K562 (cell line): ENCODE results near the gene DST. TPM values are rescaled to one million over a fixed set of nuclear protein-coding genes. Genes with fewer than 3 reads are reported as not detected.

Experiments used
- ATAC-seq: fragments of 200-7000 bp; cut with Tn5 transposase; 3 replicates; pipeline ENCODE4 v1.9.1; 2020; ENCODE audit warnings: moderate library complexity
- BruUV-seq: library from RNA; stranded (reverse); fragments of 400-500 nt; replicated peaks from 2 replicates; lab custom pipeline; 2021; lab: Mats Ljungman, UMichigan
- CTCF ChIA-PET: fragments of 300-600 bp; formaldehyde crosslinking; extraction: SDS; loops from one replicate; lab custom pipeline; 2021; ENCODE audit warnings: low intra/inter-chr PET ratio; lab: Yijun Ruan, JAX
- POLR2A ChIA-PET: fragments of 300-600, 350-650 bp; sonication (Branson Sonifier 250); formaldehyde crosslinking; extraction: SDS; loops from one replicate; lab custom pipeline; 2021; ENCODE audit warnings: antibody characterized with exemption, inconsistent platforms; lab: Yijun Ruan, JAX
- DNase-seq, 4 experiments: peaks; one replicate each; pipeline versions ENCODE4 v3.0.0 to v3.0.0-alpha.2; 2011 to 2018; ENCODE audit warnings: low spot score in 3 of 4, mixed read lengths in 3 of 4; ENCODE audit errors: extremely low read depth in 1 of 4
- FAIRE-seq: peaks from 2 replicates; lab custom pipeline; 2011; peaks lifted over from hg19 to GRCh38; lab: Jason Lieb, UNC
- H2AFZ ChIP-seq: 2 replicates; pipeline ENCODE4 v1.6.0; 2011; ENCODE audit warnings: low read depth, low read length, control low read depth, inconsistent platforms
- H3K27ac ChIP-seq: fragments of 200-600 bp; 3 replicates; pipeline ENCODE4 v1.8.0; 2011; ENCODE audit warnings: low read depth, mild to moderate bottlenecking, control low read depth, inconsistent platforms, low read length, moderate library complexity, mixed read lengths; ENCODE audit errors: extremely low read depth
- H3K27me3 ChIP-seq, 2 experiments: fragments of 300-600 bp in 1 of 2; 2 replicates in 1 of 2; 3 replicates in 1 of 2; pipeline versions ENCODE4 v1.6.0 to v1.8.0; 2011; ENCODE audit warnings: inconsistent platforms in 2 of 2, low read length in 2 of 2, mild to moderate bottlenecking in 1 of 2, mixed read lengths in 1 of 2, moderate library complexity in 1 of 2; ENCODE audit not compliant: control insufficient read depth in 2 of 2, insufficient read depth in 2 of 2
- H3K36me3 ChIP-seq: fragments of 300-600 bp; 3 replicates; pipeline ENCODE4 v1.8.0; 2011; ENCODE audit warnings: mild to moderate bottlenecking, low read length, inconsistent platforms; ENCODE audit not compliant: control insufficient read depth, insufficient read depth
- H3K4me1 ChIP-seq, 2 experiments: fragments of 200-600 bp in 1 of 2; replicated peaks in 1 of 2; 2 replicates in 1 of 2; 3 replicates in 1 of 2; pipeline versions ENCODE4 v1.5.1 to v1.8.0; 2011; ENCODE audit warnings: inconsistent platforms in 2 of 2, low read length in 2 of 2, mild to moderate bottlenecking in 1 of 2, mixed read lengths in 1 of 2, moderate library complexity in 1 of 2; ENCODE audit not compliant: control insufficient read depth in 2 of 2, insufficient read depth in 2 of 2
- H3K4me2 ChIP-seq: 2 replicates; pipeline ENCODE4 v1.6.1; 2011; ENCODE audit warnings: low read length, control low read depth, inconsistent platforms, mixed read lengths; ENCODE audit not compliant: insufficient read depth
- H3K4me3 ChIP-seq: fragments of 200-600 bp; sonication (generic), shearing (Covaris generic); 2 replicates; pipeline ENCODE4 v1.5.1; 2016; ENCODE audit warnings: control low read depth, inconsistent platforms
- H3K79me2 ChIP-seq: fragments of 200-600 bp; 3 replicates; pipeline ENCODE4 v1.8.0; 2011; ENCODE audit warnings: low read length, inconsistent platforms; ENCODE audit not compliant: control insufficient read depth, insufficient read depth
- H3K9ac ChIP-seq, 2 experiments: 2 replicates each; pipeline versions ENCODE4 v1.6.0 to v1.6.1; 2011; ENCODE audit warnings: low read depth in 2 of 2, low read length in 2 of 2, control low read depth in 1 of 2, inconsistent platforms in 1 of 2, mild to moderate bottlenecking in 1 of 2, mixed read lengths in 1 of 2; ENCODE audit not compliant: insufficient read depth in 1 of 2
- H3K9me1 ChIP-seq: one replicate; pipeline ENCODE4 v1.6.0; 2011; ENCODE audit warnings: inconsistent platforms, mild to moderate bottlenecking, low read length, moderate library complexity; ENCODE audit not compliant: control insufficient read depth, insufficient read depth
- H3K9me3 ChIP-seq: replicated peaks from 2 replicates; pipeline ENCODE4 v1.5.1; 2011; ENCODE audit warnings: low read depth, low read length, inconsistent platforms; ENCODE audit not compliant: control insufficient read depth, insufficient read depth
- H4K20me1 ChIP-seq: replicated peaks from 2 replicates; pipeline ENCODE4 v1.6.1; 2011; ENCODE audit warnings: low read length, inconsistent platforms, mixed read lengths; ENCODE audit not compliant: control insufficient read depth, insufficient read depth
- NCOA1 ChIP-seq: fragments of 450-650 bp; IDR thresholded peaks from 2 replicates; pipeline ENCODE4 v1.6.1; 2016; ENCODE audit warnings: low read depth
- PHF20 ChIP-seq: fragments of 450-650 bp; IDR thresholded peaks from 2 replicates; pipeline ENCODE4 v1.6.1; 2018; ENCODE audit not compliant: partially characterized antibody
- TEAD1 ChIP-seq, 2 experiments: fragments of 450-650 bp in 1 of 2; sonication (generic) in 1 of 2; formaldehyde crosslinking; IDR thresholded peaks; 2 replicates each; pipeline versions ENCODE4 v1.4.0 to v1.8.0; 2020 to 2022; ENCODE audit warnings: mild to moderate bottlenecking in 2 of 2, missing genetic modification reagents in 1 of 2
- ZNF79 ChIP-seq: fragments of 250-450 bp; sonication (Bioruptor Pico); IDR thresholded peaks from 2 replicates; pipeline ENCODE4 v1.4.0; 2020; ENCODE audit warnings: low read depth, mild to moderate bottlenecking, moderate library complexity
- WGBS: fragments of 100-300 bp; shearing (Covaris generic); methylation state at CpG from one replicate; pipeline ENCODE4 v1.1.6; 2016; ENCODE audit warnings: low coverage, mixed read lengths; ENCODE audit not compliant: insufficient coverage; ENCODE audit errors: missing lambda C conversion rate; 5-methylcytosine and 5-hydroxymethylcytosine counted together
- in situ Hi-C: fragments of 300-500 bp; cut with MboI; formaldehyde crosslinking; loops from 4 replicates; pipeline ENCODE4 v1.15.0; 2018; ENCODE audit warnings: inconsistent platforms, mixed read lengths
- intact Hi-C: fragments of 100-400 bp; cut with micrococcal nuclease; formaldehyde crosslinking; loops from 2 replicates; pipeline ENCODE4 v1.14.2; 2022
- polyA plus RNA-seq, 8 experiments: library from polyadenylated mRNA; depleted of rRNA in 4 of 8; stranded (reverse) in 5 of 8; unstranded in 3 of 8; fragments of >200 nt; fragmentation: Nextera tagmentation in 2 of 8; fragmentation: Illumina TruSeq in 1 of 8; extraction: Ambion mirVana in 2 of 8; extraction: Trizol in 1 of 8; gene quantifications; 2 replicates each; pipeline versions ENCODE4 v1.2.1 to v1.2.3, GENCODE V29; 2011 to 2014; ENCODE audit warnings: inconsistent platforms in 1 of 8, missing spikeins in 1 of 8
- total RNA-seq, 7 experiments: library from RNA; depleted of rRNA in 6 of 7; stranded (reverse); fragments of >200 nt in 6 of 7; fragmentation: Illumina TruSeq in 2 of 7; extraction: Trizol in 2 of 7; gene quantifications; 2 replicates each; pipeline versions ENCODE4 v1.2.1 to v1.2.3, GENCODE V29; 2011 to 2021; ENCODE audit warnings: low replicate concordance in 1 of 7
- TF ChIP-seq, protein P1 (sequence below): fragments of 250-450 bp; sonication (Bioruptor Pico); IDR thresholded peaks from 2 replicates; pipeline ENCODE4 v1.8.0; 2021; ENCODE audit warnings: mild to moderate bottlenecking, moderate library complexity

The DST gene
- total and polyA plus RNA-seq, 9 of the 15 experiments (the other 6 are each of a cell fraction or from before 2014, with no cell fraction given): 5.2 to 21.9 (median 13.3) TPM

DNA sequence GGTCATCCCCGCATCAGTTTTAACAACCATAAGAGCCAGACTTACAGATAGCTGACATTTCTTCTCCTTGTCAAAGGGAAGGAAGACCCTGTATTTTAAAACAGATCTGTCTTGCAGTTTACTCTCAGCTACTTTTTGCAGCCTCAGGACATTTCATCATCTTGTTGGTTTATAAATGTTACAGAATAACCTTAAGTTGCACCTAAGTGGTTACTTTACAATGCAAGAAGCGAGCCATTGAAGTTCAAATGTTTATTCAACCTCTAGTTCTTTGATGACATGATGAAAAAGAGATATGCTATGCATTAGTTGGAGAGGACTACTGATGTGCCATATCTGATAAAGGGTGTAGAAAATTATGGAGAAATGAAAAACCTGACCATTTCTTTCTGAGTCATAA lies 207.4 kb downstream of the DST start:
- no peaks in the 10 kb centered on the region for H3K79me2 ChIP-seq
- POLR2A ChIA-PET: interaction anchor here (0.7 kb wide), 1 partner anchor 117 kb away, joined by 3 read pairs; no protein-coding TSS in a partner anchor
- H3K36me3 ChIP-seq: no peaks in the 10 kb centered on the region
- CTCF ChIA-PET: no interaction called here
- no peak overlapping the region for H3K4me3 ChIP-seq
- H3K9me3 ChIP-seq: peaks cover 5% of the 10 kb centered on the region
- H4K20me1 ChIP-seq: no peaks in the 10 kb centered on the region
- in situ Hi-C loops: no loop called here
- no peak overlapping the region for H3K9ac ChIP-seq
- H3K27me3 ChIP-seq: peaks cover 12 to 28% of the 10 kb centered on the region in 2 experiments
- BruUV-seq: no TSS peak
- no peak overlapping the region for H2AFZ ChIP-seq
- no peak for ATAC-seq
- no peak for DNase-seq
- no peak overlapping the region for H3K4me2 ChIP-seq
- peaks cover 0 to 4% of the 10 kb centered on the region in 2 experiments; a peak in 1 of 5 replicates for H3K4me1 ChIP-seq
- intact Hi-C loops: no loop called here
- H3K27ac ChIP-seq: no peak overlapping the region
- TF ChIP-seq NCOA1 (no peak), ZNF79 (CRISPR knock-in tag) (no peak), PHF20 (no peak), TEAD1 (CRISPR knock-in tag; IDR thresholded peaks at IDR 0.05) (no peak)
- TF ChIP-seq, protein P1, sequence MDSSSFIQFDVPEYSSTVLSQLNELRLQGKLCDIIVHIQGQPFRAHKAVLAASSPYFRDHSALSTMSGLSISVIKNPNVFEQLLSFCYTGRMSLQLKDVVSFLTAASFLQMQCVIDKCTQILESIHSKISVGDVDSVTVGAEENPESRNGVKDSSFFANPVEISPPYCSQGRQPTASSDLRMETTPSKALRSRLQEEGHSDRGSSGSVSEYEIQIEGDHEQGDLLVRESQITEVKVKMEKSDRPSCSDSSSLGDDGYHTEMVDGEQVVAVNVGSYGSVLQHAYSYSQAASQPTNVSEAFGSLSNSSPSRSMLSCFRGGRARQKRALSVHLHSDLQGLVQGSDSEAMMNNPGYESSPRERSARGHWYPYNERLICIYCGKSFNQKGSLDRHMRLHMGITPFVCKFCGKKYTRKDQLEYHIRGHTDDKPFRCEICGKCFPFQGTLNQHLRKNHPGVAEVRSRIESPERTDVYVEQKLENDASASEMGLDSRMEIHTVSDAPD: no peak
- no peak for FAIRE-seq
- 0% methylated on average over 2 of the region's 2 CpGs for WGBS
- H3K9me1 ChIP-seq: no peaks in the 10 kb centered on the region
